Measurements from ENCODE around the gene RASA3. TPM values are rescaled to one million over a fixed set of nuclear protein-coding genes. Genes with fewer than 3 reads are reported as not detected.

Gene RASA3
- total and polyA plus RNA-seq, 2 of the 8 experiments (the other 6 are each of a cell fraction or from before 2014, with no cell fraction given), result 7.5 to 21.9 TPM

DNA sequence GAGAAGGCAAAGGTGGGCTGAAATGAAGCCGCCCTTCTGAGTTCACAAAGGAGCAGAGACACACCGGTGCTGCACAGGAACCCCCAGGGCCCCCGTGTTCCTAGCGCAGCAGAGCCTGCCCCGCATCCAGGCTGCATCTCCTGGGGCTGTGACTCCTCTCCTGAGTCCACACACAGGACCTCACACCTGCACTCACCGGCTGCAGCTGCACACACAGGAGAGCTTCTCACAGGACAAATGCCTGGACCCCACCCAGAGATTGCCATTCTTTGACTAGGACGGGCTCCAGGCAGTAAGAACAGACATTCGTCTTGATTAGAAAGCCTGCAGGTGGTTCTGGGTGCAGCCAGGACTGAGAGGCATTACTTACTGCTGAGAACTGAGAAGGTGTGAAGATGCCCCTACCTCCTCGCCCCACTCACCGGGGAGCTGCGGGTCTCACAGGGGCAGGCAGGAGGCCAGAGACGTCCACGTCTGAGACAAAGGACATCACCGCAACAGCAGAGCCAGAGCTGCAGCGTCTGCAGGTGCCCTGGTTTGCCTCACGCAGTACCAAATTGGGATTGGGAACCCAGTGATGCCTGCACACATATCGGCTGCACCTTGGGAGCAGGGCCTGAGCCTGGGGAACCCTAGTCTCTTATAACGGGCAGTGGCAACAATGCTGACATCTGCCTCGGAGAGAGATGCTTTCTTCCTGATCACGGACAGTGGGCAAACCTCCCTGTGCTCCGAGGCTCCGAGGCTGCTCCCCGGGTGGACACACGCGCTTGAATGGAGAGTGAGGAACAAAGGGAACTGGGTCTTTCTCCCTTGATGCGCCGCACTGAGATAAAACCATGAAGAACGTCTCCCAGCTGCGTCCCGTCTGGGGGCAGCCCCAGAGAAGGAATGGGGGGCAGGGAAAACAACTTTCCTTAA is 50.4 kb downstream of the RASA3 start:
- no peak overlapping the region for H2BK12ac ChIP-seq (ENCODE audit: low read depth, low read length)
- no peak overlapping the region for H3K4me3 ChIP-seq (ENCODE audit: extremely low read depth in 1 of 4, insufficient read depth in 2 of 4, low read depth in 3 of 4, low read length in 4 of 4)
- peak overlapping the region; percentile 23 for H3K4ac ChIP-seq (replicated peaks; ENCODE audit: insufficient read length, low read depth, low read length)
- no peak overlapping the region for H4K8ac ChIP-seq (ENCODE audit: extremely low read depth, insufficient read depth, low read length)
- H3K23ac ChIP-seq (ENCODE audit: insufficient read length), result no peak overlapping the region
- H3K18ac ChIP-seq (ENCODE audit: extremely low read depth, low read length), result no peak overlapping the region
- no peak overlapping the region for H4K5ac ChIP-seq (ENCODE audit: insufficient read length, low read depth, low read length)
- H2AK5ac ChIP-seq (ENCODE audit: low read depth, low read length), result no peak overlapping the region; the same call in 1 of the 2 replicates
- H3K27ac ChIP-seq (ENCODE audit: low read depth, low read length), result no peak overlapping the region
- peaks cover 0 to under 1% (median 0%) of the 10 kb centered on the region in 4 experiments; a peak in 2 of 7 replicates for H3K27me3 ChIP-seq (replicated peaks in 1 of 4; ENCODE audit: control insufficient read depth in 3 of 4, extremely low read depth in 1 of 4, insufficient read depth in 3 of 4, low read length in 3 of 4)
- H2BK20ac ChIP-seq (ENCODE audit: low read length), result no peak overlapping the region
- FAIRE-seq, result no peak
- H4K91ac ChIP-seq (replicated peaks; ENCODE audit: insufficient read length, low read length), result no peak overlapping the region
- no peaks in the 10 kb centered on the region for H3K9me3 ChIP-seq (ENCODE audit: insufficient read depth in 2 of 2, low read depth in 1 of 2, low read length in 1 of 2)
- H2AFZ ChIP-seq (ENCODE audit: low read length), result no peak overlapping the region
- no peak overlapping the region; a peak in 1 of 4 replicates for H3K4me2 ChIP-seq (ENCODE audit: insufficient read depth in 1 of 2, low read depth in 2 of 2, low read length in 2 of 2)
- no peak for DNase-seq (ENCODE audit: low read depth in 1 of 2, low spot score in 2 of 2)
- no peak overlapping the region for H3K14ac ChIP-seq (ENCODE audit: insufficient read length)
- 90% methylated on average over 28 of the region's 30 CpGs; no CpG with 5 or more reads in 1 of the 2 experiments for WGBS, 2 experiments (ENCODE audit: extremely low coverage in 1 of 2, insufficient coverage in 1 of 2, insufficient read length in 1 of 2, insufficient replicate concordance in 2 of 2, low coverage in 1 of 2, low lambda C conversion rate in 2 of 2, missing lambda C conversion rate in 1 of 2)
- ChIA-PET POLR2A (ENCODE audit: partially characterized antibody) (interaction anchor here (1.0 to 1.3 kb wide), 2 partner anchors 17 to 18 kb away, joined by 4 read pairs; no protein-coding TSS in a partner anchor), CTCF (ENCODE audit: partially characterized antibody) (interaction anchor here (0.9 to 1.0 kb wide), 2 partner anchors 15 to 63 kb away, joined by 3 read pairs; no protein-coding TSS in a partner anchor)
- no peak overlapping the region for H2BK15ac ChIP-seq (ENCODE audit: low read length)
- TF ChIP-seq TAF1 (IDR thresholded peaks at IDR 0.05; ENCODE audit: low read depth, low read length) (no peak), CBX8 (IDR thresholded peaks at IDR 0.05; ENCODE audit: borderline replicate concordance, low read depth, low read length) (no peak), CTBP2 (IDR thresholded peaks at IDR 0.05; ENCODE audit: borderline replicate concordance, insufficient read depth, insufficient read length, low read length) (no peak), RAD21 (IDR thresholded peaks at IDR 0.05 in 1 of 2, conservative IDR thresholded peaks at IDR 0.05 in 1 of 2; ENCODE audit: low read depth in 2 of 2, low read length in 2 of 2) (no peak), POLR2A (IDR thresholded peaks at IDR 0.05; ENCODE audit: control extremely low read depth in 1 of 2, low read depth in 2 of 2, low read length in 2 of 2) (no peak), BCL11A (IDR thresholded peaks at IDR 0.05; ENCODE audit: low read depth in 2 of 2, low read length in 2 of 2) (no peak), SP4 (IDR thresholded peaks at IDR 0.05; ENCODE audit: low read length) (no peak), PHF8 (conservative IDR thresholded peaks at IDR 0.05; ENCODE audit: low read depth, low read length) (no peak)
- peaks cover 11% of the 10 kb centered on the region for H3K79me1 ChIP-seq (ENCODE audit: low read depth, low read length)
- no peaks in the 10 kb centered on the region for H3K23me2 ChIP-seq (ENCODE audit: low read depth, low read length)
- peaks cover 0 to 13% of the 10 kb centered on the region in 2 experiments; a peak in 2 of 4 replicates for H3K79me2 ChIP-seq (ENCODE audit: control insufficient read depth in 1 of 2, insufficient read depth in 2 of 2, low read length in 2 of 2)
- no peak overlapping the region for H2BK120ac ChIP-seq (replicated peaks; ENCODE audit: low read depth, low read length)
- peaks cover 0 to 5% (median 1%) of the 10 kb centered on the region in 4 experiments; a peak in 3 of 7 replicates for H3K4me1 ChIP-seq (replicated peaks in 1 of 4; ENCODE audit: control insufficient read depth in 3 of 4, insufficient read depth in 4 of 4, low read length in 3 of 4)
- no peak overlapping the region for H3K56ac ChIP-seq (replicated peaks; ENCODE audit: insufficient read length, low read depth, low read length)
- H3K36me3 ChIP-seq (ENCODE audit: control insufficient read depth in 2 of 4, insufficient read depth in 4 of 4, low read length in 3 of 4), result no peaks in the 10 kb centered on the region
- peaks cover 0 to 17% of the 10 kb centered on the region in 2 experiments for H4K20me1 ChIP-seq (replicated peaks in 1 of 2; ENCODE audit: control insufficient read depth in 1 of 2, insufficient read depth in 2 of 2, low read length in 2 of 2)
- H3K9ac ChIP-seq (replicated peaks in 1 of 4; ENCODE audit: extremely low read depth in 1 of 4, low read depth in 3 of 4, low read length in 3 of 4), result no peak overlapping the region
- H2BK5ac ChIP-seq (ENCODE audit: low read depth, low read length), result 0 out of 2 replicates have a peak overlapping the region, but pooled peaks have one; percentile 35
